ENCODE data around the gene CERS6.
A peak's percentile ranks its signal among the peaks of the same experiment; 100 is the strongest.

Gene CERS6

GRCh38 chr2:168731002-168731401 is 274.9 kb downstream of the CERS6 start:
- ATAC-seq, result peak; percentile 47
- TF ChIP-seq ISL1 (CRISPR knock-in tag; IDR thresholded peaks at IDR 0.05) (peak; percentile 91), TCF4 (CRISPR knock-in tag; IDR thresholded peaks at IDR 0.05; ENCODE audit: borderline replicate concordance) (0 out of 2 replicates have a peak, but pooled peaks have one; percentile 31), GLIS3 (CRISPR knock-in tag; IDR thresholded peaks at IDR 0.05) (no peak)

GRCh38 chr2:168731616-168732015 is 275.5 kb downstream of the CERS6 start:
- TF ChIP-seq PATZ1 (CRISPR knock-in tag; IDR thresholded peaks at IDR 0.05; ENCODE audit: borderline replicate concordance) (no peak), CSDC2 (CRISPR knock-in tag; IDR thresholded peaks at IDR 0.05) (no peak), ESRRG (CRISPR knock-in tag; IDR thresholded peaks at IDR 0.05) (no peak), OSR1 (CRISPR knock-in tag; IDR thresholded peaks at IDR 0.05) (no peak), RARB (CRISPR knock-in tag; IDR thresholded peaks at IDR 0.05) (no peak), ZNF565 (CRISPR knock-in tag; conservative IDR thresholded peaks at IDR 0.05; ENCODE audit: low read depth) (no peak), GLIS3 (CRISPR knock-in tag; IDR thresholded peaks at IDR 0.05) (no peak), ZFP3 (CRISPR knock-in tag; IDR thresholded peaks at IDR 0.05) (no peak), ZNF8 (CRISPR knock-in tag; IDR thresholded peaks at IDR 0.05) (no peak), ISL1 (CRISPR knock-in tag; IDR thresholded peaks at IDR 0.05) (no peak), PPARA (CRISPR knock-in tag; IDR thresholded peaks at IDR 0.05; ENCODE audit: borderline replicate concordance) (no peak), TOX (CRISPR knock-in tag; IDR thresholded peaks at IDR 0.05; ENCODE audit: borderline replicate concordance) (no peak)
- TF ChIP-seq, protein P1, sequence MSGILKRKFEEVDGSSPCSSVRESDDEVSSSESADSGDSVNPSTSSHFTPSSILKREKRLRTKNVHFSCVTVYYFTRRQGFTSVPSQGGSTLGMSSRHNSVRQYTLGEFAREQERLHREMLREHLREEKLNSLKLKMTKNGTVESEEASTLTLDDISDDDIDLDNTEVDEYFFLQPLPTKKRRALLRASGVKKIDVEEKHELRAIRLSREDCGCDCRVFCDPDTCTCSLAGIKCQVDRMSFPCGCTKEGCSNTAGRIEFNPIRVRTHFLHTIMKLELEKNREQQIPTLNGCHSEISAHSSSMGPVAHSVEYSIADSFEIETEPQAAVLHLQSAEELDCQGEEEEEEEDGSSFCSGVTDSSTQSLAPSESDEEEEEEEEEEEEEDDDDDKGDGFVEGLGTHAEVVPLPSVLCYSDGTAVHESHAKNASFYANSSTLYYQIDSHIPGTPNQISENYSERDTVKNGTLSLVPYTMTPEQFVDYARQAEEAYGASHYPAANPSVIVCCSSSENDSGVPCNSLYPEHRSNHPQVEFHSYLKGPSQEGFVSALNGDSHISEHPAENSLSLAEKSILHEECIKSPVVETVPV (CRISPR knock-in tag; IDR thresholded peaks at IDR 0.05), result no peak
- ATAC-seq, result no peak; the same call in 1 of the 3 replicates

DNA sequence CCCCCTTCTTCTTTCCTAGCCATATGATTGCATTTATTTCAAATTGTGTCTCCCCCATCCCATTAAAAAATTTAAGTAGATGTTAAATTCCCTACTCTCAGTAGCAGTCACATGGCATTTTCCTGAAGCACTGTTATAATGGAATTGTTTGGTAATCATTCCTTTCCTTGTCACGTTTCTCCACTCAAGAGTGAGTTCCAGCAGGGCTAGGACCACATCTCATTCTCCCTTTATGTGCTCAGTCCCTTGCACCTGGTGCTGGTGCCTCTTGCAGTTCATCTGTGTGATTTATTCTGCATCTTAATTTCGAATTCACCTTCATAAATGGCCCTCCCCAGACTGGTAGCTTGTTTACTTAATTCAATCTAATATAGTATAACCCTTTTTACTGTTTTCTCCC is 276.0 kb downstream of the CERS6 start:
- no peak for TF ChIP-seq PATZ1 (CRISPR knock-in tag; IDR thresholded peaks at IDR 0.05; ENCODE audit: borderline replicate concordance)
- no peak for TF ChIP-seq CSDC2 (CRISPR knock-in tag; IDR thresholded peaks at IDR 0.05)
- TF ChIP-seq GLIS3 (CRISPR knock-in tag; IDR thresholded peaks at IDR 0.05), result no peak
- no peak for TF ChIP-seq ZC3H10 (CRISPR knock-in tag; IDR thresholded peaks at IDR 0.05)
- TF ChIP-seq TOX (CRISPR knock-in tag; IDR thresholded peaks at IDR 0.05; ENCODE audit: borderline replicate concordance), result no peak
- no peak for TF ChIP-seq ESRRG (CRISPR knock-in tag; IDR thresholded peaks at IDR 0.05)
- no peak for TF ChIP-seq ZNF565 (CRISPR knock-in tag; conservative IDR thresholded peaks at IDR 0.05; ENCODE audit: low read depth)
- no peak for TF ChIP-seq ZNF70 (CRISPR knock-in tag; IDR thresholded peaks at IDR 0.05)
- no peak for TF ChIP-seq ZFP3 (CRISPR knock-in tag; IDR thresholded peaks at IDR 0.05)
- TF ChIP-seq ARNTL (CRISPR knock-in tag; IDR thresholded peaks at IDR 0.05; ENCODE audit: borderline replicate concordance, low read depth), result no peak
- no peak for ATAC-seq

- ATAC-seq, result no peak
- TF ChIP-seq ZFP30 (CRISPR knock-in tag; IDR thresholded peaks at IDR 0.05) (no peak), ZNF70 (CRISPR knock-in tag; IDR thresholded peaks at IDR 0.05) (no peak), TCF4 (CRISPR knock-in tag; IDR thresholded peaks at IDR 0.05; ENCODE audit: borderline replicate concordance) (no peak), BACH2 (CRISPR knock-in tag; IDR thresholded peaks at IDR 0.05; ENCODE audit: borderline replicate concordance) (no peak), OSR1 (CRISPR knock-in tag; IDR thresholded peaks at IDR 0.05) (no peak), SNAI2 (CRISPR knock-in tag; IDR thresholded peaks at IDR 0.05) (no peak), ZC3H10 (CRISPR knock-in tag; IDR thresholded peaks at IDR 0.05) (no peak), ZNF565 (CRISPR knock-in tag; conservative IDR thresholded peaks at IDR 0.05; ENCODE audit: low read depth) (no peak), ZFP3 (CRISPR knock-in tag; IDR thresholded peaks at IDR 0.05) (no peak), GLIS3 (CRISPR knock-in tag; IDR thresholded peaks at IDR 0.05) (no peak), CSDC2 (CRISPR knock-in tag; IDR thresholded peaks at IDR 0.05) (no peak), PPARA (CRISPR knock-in tag; IDR thresholded peaks at IDR 0.05; ENCODE audit: borderline replicate concordance) (no peak), TOX (CRISPR knock-in tag; IDR thresholded peaks at IDR 0.05; ENCODE audit: borderline replicate concordance) (no peak)
- TF ChIP-seq, protein P1 (CRISPR knock-in tag; IDR thresholded peaks at IDR 0.05), result no peak
These were observed 276.4 kb downstream of the CERS6 start for GRCh38 chr2:168732506-168732905.
